HG03097 (cell line): ENCODE measurements around the gene FEM1B.

ENCODE experiments used
- ATAC-seq: cut with Tn5 transposase; IDR thresholded peaks from one replicate; pipeline ENCODE4 v1.9.1; 2021; ENCODE audit not compliant: unreplicated experiment, low FRiP score

Gene FEM1B

GRCh38 chr15:68284616-68285258 lies 7.2 kb downstream of the FEM1B start:
- ATAC-seq, result no peak

- ATAC-seq, result no peak
Measured at GRCh38 chr15:68285259-68285980, 7.9 kb downstream of the FEM1B start.

DNA sequence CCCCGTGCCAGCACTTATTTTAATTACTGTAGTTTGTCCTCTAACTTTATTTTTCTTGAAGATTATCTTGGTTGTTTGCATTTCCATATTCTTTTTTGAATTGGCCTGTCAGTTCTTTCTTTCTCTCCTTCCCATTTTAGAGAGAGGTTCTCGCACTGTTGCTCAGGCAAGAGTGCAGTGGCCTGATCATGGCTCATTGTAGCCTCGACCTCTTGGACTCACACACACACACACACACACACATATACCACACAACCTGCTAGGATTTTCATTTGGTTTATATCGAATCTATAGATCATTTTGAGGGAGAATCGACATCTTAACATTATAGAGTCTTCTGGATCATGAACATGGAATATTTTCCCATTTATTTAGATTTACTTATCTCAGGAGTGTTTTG lies 8.7 kb downstream of the FEM1B start:
- no peak for ATAC-seq

DNA sequence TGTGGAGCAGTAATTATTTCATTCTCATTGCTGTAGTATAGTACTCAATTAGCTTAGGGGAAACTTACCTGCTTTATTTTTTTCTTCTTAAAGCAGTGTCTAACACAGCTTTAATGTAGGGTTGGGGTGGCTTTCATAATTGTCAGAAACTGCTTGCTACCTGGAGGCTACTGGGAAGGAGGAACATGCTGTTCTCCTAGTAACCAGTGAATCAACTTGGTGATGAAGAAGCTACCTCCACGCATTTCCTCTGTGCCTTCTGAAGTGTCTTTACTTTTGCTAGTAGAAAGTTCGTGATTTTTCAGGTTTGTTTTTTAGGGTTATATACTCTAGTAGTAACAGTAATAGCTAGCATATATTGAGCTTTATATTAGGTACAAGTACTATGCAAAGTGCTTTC lies 11.5 kb downstream of the FEM1B start:
- ATAC-seq, result no peak

GRCh38 chr15:68289621-68290352 lies 12.2 kb downstream of the FEM1B start:
- no peak for ATAC-seq

DNA sequence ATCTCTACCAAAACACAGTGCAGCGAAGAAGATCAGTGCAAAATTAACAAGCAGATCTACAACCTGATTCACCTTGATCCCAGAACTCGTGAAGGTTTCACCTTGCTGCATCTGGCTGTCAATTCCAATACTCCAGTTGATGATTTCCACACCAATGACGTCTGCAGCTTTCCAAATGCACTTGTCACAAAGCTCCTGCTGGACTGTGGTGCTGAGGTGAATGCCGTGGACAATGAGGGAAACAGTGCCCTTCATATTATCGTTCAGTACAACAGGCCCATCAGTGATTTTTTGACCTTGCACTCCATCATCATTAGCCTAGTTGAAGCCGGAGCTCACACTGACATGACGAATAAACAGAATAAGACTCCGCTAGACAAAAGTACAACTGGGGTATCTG lies 13.2 kb downstream of the FEM1B start:
- ATAC-seq, result no peak

- ATAC-seq, result no peak
Measured at GRCh38 chr15:68292157-68292781, 14.7 kb downstream of the FEM1B start.

GRCh38 chr15:68292967-68293366 lies 15.4 kb downstream of the FEM1B start:
- ATAC-seq, result no peak

GRCh38 chr15:68295014-68295805 lies 17.7 kb downstream of the FEM1B start:
- ATAC-seq, result no peak

GRCh38 chr15:68298336-68298735 lies 20.8 kb downstream of the FEM1B start:
- no peak for ATAC-seq

- peak; percentile 81 for ATAC-seq
Measured at GRCh38 chr15:68298882-68299381, 21.4 kb downstream of the FEM1B start.

DNA sequence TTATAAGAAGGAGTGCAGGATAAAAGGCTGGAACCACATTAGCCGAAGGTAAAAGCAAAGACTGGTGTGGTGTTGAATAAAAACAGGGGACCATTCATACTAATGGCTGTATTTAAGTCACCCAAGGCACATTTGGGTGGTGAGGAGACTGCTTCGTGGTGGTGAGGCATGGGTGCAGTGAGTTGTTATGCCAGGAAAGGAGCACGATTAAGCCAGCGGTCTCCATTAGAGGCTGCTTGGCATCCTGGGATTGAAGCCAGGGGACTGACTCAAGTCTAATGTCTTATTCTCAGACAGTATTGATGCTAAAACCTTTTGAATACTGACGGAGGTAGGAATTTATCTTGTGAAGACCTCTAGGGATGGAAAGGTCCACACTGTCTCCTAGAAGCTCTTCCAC lies 21.9 kb downstream of the FEM1B start:
- ATAC-seq, result no peak

DNA sequence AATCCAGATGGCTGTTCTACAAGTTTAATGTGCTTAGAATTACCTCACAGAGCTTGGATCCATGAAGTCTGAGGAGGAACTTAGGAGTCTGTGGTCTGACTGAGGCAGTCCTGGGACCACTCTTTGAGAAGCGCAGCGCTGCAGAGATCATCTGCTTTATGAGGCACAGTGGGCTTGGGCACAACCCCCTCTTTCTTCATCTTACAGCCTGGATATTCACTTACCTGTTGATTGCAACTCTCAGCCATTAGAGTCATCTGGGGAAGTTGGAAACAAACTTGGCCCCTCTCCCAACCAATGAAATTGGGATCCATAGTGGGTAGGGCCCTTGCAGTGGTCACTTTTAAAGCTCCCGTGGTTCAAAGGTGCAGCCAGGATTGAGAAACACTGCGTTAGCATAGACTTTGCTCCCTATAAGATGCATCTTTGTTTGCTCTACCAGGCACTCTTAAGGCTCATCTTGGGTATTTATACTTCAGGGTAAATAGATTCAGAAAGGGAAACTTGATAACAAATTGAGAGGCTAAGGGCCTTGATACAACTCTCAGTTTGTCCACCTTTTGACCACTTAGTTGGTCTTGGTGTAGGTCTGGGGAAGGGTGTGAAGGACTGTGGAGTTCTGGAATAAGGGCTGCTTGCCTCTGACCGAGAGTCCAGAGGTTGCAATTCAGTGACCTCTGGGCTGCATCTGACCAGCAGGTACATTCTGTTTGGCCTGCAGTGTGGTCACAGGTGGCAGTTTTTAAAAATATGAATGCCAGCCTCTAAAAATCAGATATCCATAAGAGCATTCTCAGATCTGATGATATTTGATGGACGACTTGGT lies 22.8 kb downstream of the FEM1B start:
- ATAC-seq, result no peak

DNA sequence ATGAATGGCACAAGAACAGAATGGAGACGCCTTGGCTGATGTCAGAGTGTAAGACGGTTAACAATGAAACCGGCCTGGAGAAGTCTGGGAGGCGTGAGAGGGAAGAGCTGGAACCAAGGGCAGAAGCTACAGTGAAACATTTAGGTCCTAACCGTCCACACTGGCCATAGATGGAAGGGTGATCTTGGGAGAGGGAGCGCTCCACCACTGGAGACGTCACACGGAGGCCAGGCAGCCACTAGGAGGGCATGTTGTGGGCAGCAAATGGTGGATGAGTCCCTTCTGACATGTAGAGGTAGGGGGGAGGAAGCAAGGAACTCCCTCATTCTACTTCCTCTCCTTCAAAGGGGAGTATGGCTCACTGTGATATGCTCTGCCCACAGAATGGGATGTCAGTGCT lies 23.8 kb downstream of the FEM1B start:
- ATAC-seq, result no peak

DNA sequence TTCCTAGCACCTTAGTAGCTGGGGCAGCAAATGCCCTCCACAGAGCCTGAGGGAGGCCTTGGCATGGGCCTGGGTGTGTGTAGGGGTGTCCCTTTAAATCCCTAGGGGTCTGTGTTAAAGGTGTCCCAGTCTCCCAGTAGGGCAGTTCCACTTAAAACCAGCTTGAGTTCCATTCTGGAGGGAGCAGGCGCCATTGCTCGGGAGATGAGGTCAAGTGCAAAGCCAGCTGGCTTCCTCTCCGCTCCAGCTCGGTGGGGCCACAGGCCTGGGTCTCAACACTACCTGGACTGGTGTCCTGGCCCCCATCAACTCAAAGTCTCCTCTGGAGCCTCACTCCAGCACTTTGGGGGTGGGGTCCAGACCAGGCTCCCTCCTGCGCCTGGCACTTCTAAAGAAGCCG lies 25.2 kb downstream of the FEM1B start:
- ATAC-seq, result no peak

GRCh38 chr15:68303134-68303533 lies 25.6 kb downstream of the FEM1B start:
- no peak for ATAC-seq

DNA sequence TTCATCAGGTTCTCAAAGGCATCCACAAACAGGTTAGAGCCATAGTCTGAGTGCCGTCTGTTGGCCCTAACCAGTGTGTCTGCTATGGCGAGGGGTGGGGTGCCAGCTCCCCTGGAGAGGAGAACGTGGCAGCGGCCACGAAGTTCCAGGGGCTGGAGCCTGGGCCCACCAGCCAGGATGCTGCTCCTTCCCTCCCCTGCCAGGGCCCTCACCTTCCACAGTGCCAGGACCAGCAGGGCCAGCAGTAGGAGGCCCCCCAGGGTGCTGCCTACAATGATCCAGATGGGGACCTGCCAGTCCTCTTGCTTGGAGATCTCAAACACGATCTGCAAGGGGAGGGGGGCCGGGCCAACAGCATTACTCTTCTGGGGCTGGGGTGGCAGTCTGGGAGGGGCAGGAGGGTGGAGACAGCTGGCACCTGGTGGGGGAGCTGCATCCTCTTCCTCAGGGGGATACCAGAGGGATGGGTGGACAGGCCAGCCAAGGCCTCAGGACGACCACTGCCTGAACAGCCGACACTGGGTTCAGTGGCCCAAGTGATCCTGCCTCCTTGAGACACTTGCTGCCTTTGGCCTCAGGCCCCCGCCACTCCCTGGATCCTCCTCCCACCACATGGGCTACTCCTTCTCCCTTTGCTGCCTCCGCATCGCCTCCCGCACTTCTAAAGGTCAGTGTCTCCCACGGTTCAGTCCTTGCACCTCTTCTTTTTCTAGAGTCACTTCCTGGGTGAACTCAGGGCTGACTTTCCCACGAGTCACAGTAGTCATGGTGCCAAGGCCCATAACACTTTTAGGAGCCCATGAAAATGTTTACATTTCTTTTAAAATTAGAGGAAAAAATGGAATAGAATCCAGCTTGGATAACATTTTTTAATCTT lies 26.3 kb downstream of the FEM1B start:
- no peak for ATAC-seq

DNA sequence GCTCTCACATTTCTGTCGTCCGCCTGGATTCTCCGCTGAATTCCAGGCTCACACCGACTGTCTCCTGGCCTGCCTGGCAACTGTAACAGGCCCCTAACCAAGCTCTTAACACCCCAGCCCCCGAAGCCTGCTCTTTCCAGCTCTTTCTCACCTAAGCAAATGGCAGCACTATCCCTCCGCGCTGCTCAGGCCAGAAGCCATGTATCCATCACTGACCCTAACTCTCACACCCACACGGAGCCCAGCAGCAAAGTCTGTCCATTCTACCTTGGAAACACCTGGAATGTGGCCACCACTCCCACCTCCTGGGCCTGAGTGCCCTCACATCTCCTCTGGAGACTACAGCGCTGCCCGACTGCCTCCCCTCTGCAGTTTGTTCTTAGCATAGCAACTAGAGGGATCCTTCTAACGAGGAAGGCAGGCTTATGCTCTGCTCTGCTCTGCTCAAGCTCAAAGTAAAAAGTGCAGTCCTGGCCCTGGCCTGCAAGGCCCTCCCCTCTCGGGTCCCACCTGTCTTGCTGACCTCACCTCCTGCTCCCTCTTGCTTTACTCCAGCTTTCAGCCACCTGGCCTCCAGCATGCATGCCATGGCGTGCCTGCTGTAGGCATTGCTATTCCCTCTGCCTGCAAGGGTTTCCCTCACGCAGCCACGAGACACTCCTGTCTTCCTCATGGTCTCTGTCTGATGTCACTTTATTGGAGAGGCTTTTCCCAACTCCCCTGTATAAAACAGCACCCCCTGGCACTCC lies 27.2 kb downstream of the FEM1B start:
- no peak for ATAC-seq
